ENCODE measurements around the gene HTT.

HTT gene

DNA sequence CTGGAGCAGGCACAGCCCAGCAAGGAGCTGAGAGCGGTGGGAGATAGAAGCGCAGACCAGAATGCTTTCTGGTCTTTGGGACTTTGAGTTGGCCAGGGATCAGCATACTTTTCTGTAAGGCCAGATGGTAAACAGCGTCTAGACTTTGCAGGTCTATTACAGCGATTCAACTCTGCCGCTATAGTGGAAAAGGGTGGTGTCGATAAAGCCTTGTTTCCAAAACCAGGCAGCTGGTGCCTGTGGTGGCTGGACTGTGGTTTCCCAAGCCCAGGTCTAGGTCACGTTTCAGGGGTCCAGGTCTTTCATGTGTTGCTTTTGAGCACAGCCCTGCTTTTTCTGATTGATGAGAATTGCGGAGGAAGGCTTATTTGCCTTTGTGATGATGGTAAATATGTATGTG lies 40.2 kb upstream of the HTT start:
- Histone ChIP-seq H3K9me3 (replicated peaks; ENCODE audit: insufficient read depth, low read length) (no peaks in the 10 kb centered on the region), H3K79me2 (ENCODE audit: low read length) (no peaks in the 10 kb centered on the region), H4K20me1 (ENCODE audit: insufficient read depth, low read length) (no peaks in the 10 kb centered on the region), H3K4me2 (ENCODE audit: low read depth, low read length) (no peak overlapping the region), H3K27me3 (replicated peaks; ENCODE audit: insufficient read depth, low read length) (peaks cover 16% of the 10 kb centered on the region; the same call in 1 of the 2 replicates), H3K9me2 (replicated peaks; ENCODE audit: insufficient read depth, low read length) (no peaks in the 10 kb centered on the region), H3K27ac (ENCODE audit: low read length) (no peak overlapping the region), H3K4me1 (ENCODE audit: low read length) (peaks cover 8% of the 10 kb centered on the region), H3K9ac (ENCODE audit: low read length) (no peak overlapping the region), H3K4me3 (ENCODE audit: low read length) (no peak overlapping the region), H3F3A (ENCODE audit: insufficient read depth, low read length) (peaks cover 4% of the 10 kb centered on the region; the same call in 1 of the 2 replicates), H2AFZ (ENCODE audit: low read length) (no peak overlapping the region), H3K36me3 (replicated peaks; ENCODE audit: insufficient read depth, low read length) (no peaks in the 10 kb centered on the region)
- DNase-seq, result no peak
- no peak for TF ChIP-seq EZH2 (optimal IDR thresholded peaks at IDR 0.05; ENCODE audit: low read depth, low read length)
- TF ChIP-seq, protein P1, sequence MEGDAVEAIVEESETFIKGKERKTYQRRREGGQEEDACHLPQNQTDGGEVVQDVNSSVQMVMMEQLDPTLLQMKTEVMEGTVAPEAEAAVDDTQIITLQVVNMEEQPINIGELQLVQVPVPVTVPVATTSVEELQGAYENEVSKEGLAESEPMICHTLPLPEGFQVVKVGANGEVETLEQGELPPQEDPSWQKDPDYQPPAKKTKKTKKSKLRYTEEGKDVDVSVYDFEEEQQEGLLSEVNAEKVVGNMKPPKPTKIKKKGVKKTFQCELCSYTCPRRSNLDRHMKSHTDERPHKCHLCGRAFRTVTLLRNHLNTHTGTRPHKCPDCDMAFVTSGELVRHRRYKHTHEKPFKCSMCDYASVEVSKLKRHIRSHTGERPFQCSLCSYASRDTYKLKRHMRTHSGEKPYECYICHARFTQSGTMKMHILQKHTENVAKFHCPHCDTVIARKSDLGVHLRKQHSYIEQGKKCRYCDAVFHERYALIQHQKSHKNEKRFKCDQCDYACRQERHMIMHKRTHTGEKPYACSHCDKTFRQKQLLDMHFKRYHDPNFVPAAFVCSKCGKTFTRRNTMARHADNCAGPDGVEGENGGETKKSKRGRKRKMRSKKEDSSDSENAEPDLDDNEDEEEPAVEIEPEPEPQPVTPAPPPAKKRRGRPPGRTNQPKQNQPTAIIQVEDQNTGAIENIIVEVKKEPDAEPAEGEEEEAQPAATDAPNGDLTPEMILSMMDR (IDR thresholded peaks at IDR 0.05; ENCODE audit: low read length), result no peak
- TF ChIP-seq EZH2phosphoT487 (IDR thresholded peaks at IDR 0.05; ENCODE audit: low read length), result no peak

- Histone ChIP-seq H3K9me3 (replicated peaks; ENCODE audit: insufficient read depth, low read length) (no peaks in the 10 kb centered on the region), H2AFZ (ENCODE audit: low read length) (no peak overlapping the region), H3K4me3 (ENCODE audit: low read length) (no peak overlapping the region), H4K20me1 (ENCODE audit: insufficient read depth, low read length) (no peaks in the 10 kb centered on the region), H3K27me3 (replicated peaks; ENCODE audit: insufficient read depth, low read length) (peaks cover 16% of the 10 kb centered on the region; the same call in 1 of the 2 replicates), H3K4me1 (ENCODE audit: low read length) (peaks cover 8% of the 10 kb centered on the region), H3K9me2 (replicated peaks; ENCODE audit: insufficient read depth, low read length) (no peaks in the 10 kb centered on the region), H3K9ac (ENCODE audit: low read length) (no peak overlapping the region), H3K4me2 (ENCODE audit: low read depth, low read length) (no peak overlapping the region), H3K79me2 (ENCODE audit: low read length) (no peaks in the 10 kb centered on the region), H3K27ac (ENCODE audit: low read length) (no peak overlapping the region), H3F3A (ENCODE audit: insufficient read depth, low read length) (peaks cover 6% of the 10 kb centered on the region; the same call in 1 of the 2 replicates), H3K36me3 (replicated peaks; ENCODE audit: insufficient read depth, low read length) (no peaks in the 10 kb centered on the region)
- DNase-seq, result no peak
- no peak for TF ChIP-seq EZH2phosphoT487 (IDR thresholded peaks at IDR 0.05; ENCODE audit: low read length)
These were observed 39.2 kb upstream of the HTT start for GRCh38 chr4:3035249-3035648.

GRCh38 chr4:3035674-3036073 lies 38.8 kb upstream of the HTT start:
- H2AFZ ChIP-seq (ENCODE audit: low read length), result no peak overlapping the region
- H3K36me3 ChIP-seq (replicated peaks; ENCODE audit: insufficient read depth, low read length), result no peaks in the 10 kb centered on the region
- no peak overlapping the region for H3K4me2 ChIP-seq (ENCODE audit: low read depth, low read length)
- DNase-seq, result no peak
- no peaks in the 10 kb centered on the region for H3K9me2 ChIP-seq (replicated peaks; ENCODE audit: insufficient read depth, low read length)
- no peaks in the 10 kb centered on the region for H4K20me1 ChIP-seq (ENCODE audit: insufficient read depth, low read length)
- no peak overlapping the region for H3K4me3 ChIP-seq (ENCODE audit: low read length)
- TF ChIP-seq, protein P1 (IDR thresholded peaks at IDR 0.05; ENCODE audit: low read length), result no peak
- TF ChIP-seq EZH2 (optimal IDR thresholded peaks at IDR 0.05; ENCODE audit: low read depth, low read length), result no peak
- TF ChIP-seq EZH2phosphoT487 (IDR thresholded peaks at IDR 0.05; ENCODE audit: low read length), result no peak
- H3F3A ChIP-seq (ENCODE audit: insufficient read depth, low read length), result peaks cover 10% of the 10 kb centered on the region
- H3K9me3 ChIP-seq (replicated peaks; ENCODE audit: insufficient read depth, low read length), result no peaks in the 10 kb centered on the region
- no peaks in the 10 kb centered on the region for H3K79me2 ChIP-seq (ENCODE audit: low read length)
- peaks cover 8% of the 10 kb centered on the region for H3K4me1 ChIP-seq (ENCODE audit: low read length)
- H3K9ac ChIP-seq (ENCODE audit: low read length), result no peak overlapping the region
- peaks cover 16% of the 10 kb centered on the region; the same call in 1 of the 2 replicates for H3K27me3 ChIP-seq (replicated peaks; ENCODE audit: insufficient read depth, low read length)
- H3K27ac ChIP-seq (ENCODE audit: low read length), result no peak overlapping the region

- no peak for DNase-seq
- no peak overlapping the region for H3K4me3 ChIP-seq (ENCODE audit: low read length)
- H3K27ac ChIP-seq (ENCODE audit: low read length), result no peak overlapping the region
These were observed 38.1 kb upstream of the HTT start for GRCh38 chr4:3036131-3036952.

More at GRCh38 chr4:3036131-3036952, 38.1 kb upstream of the HTT start:
- Histone ChIP-seq H4K20me1 (ENCODE audit: insufficient read depth, low read length) (no peaks in the 10 kb centered on the region), H3K4me2 (ENCODE audit: low read depth, low read length) (no peak overlapping the region), H3F3A (ENCODE audit: insufficient read depth, low read length) (peaks cover 16% of the 10 kb centered on the region), H3K9me2 (replicated peaks; ENCODE audit: insufficient read depth, low read length) (no peaks in the 10 kb centered on the region), H3K79me2 (ENCODE audit: low read length) (no peaks in the 10 kb centered on the region), H3K9ac (ENCODE audit: low read length) (no peak overlapping the region), H3K36me3 (replicated peaks; ENCODE audit: insufficient read depth, low read length) (no peaks in the 10 kb centered on the region), H3K4me1 (ENCODE audit: low read length) (peaks cover 8% of the 10 kb centered on the region), H3K9me3 (replicated peaks; ENCODE audit: insufficient read depth, low read length) (no peaks in the 10 kb centered on the region), H3K27me3 (replicated peaks; ENCODE audit: insufficient read depth, low read length) (peaks cover 16% of the 10 kb centered on the region; the same call in 1 of the 2 replicates), H2AFZ (ENCODE audit: low read length) (no peak overlapping the region)
- TF ChIP-seq, protein P1 (IDR thresholded peaks at IDR 0.05; ENCODE audit: low read length), result no peak
- TF ChIP-seq EZH2phosphoT487 (IDR thresholded peaks at IDR 0.05; ENCODE audit: low read length), result no peak
- no peak for TF ChIP-seq EZH2 (optimal IDR thresholded peaks at IDR 0.05; ENCODE audit: low read depth, low read length)
